Lower lobe of right lung (tissue), 2 donors: ENCODE results near the gene NAA25. TPM values are rescaled to one million over a fixed set of nuclear protein-coding genes. Genes with fewer than 3 reads are reported as not detected.

Experiments used
- ATAC-seq, 2 donors: fragments of 200-7000 bp; cut with Tn5 transposase; one replicate each; pipeline ENCODE4 v1.9.1; 2020 to 2022; ENCODE audit warnings: mild to moderate bottlenecking in 2 of 2, moderate library complexity in 2 of 2
- DNase-seq: peaks from one replicate; pipeline ENCODE4 v3.0.0-alpha.2; 2020
- H3K27ac ChIP-seq: fragments of 200-600 bp; one replicate; pipeline ENCODE4 v1.8.0; 2022
- H3K27me3 ChIP-seq: fragments of 200-600 bp; one replicate; pipeline ENCODE4 v1.8.0; 2022; ENCODE audit warnings: low read depth
- H3K36me3 ChIP-seq: fragments of 200-600 bp; one replicate; pipeline ENCODE4 v1.8.0; 2022; ENCODE audit warnings: mild to moderate bottlenecking
- H3K4me1 ChIP-seq: fragments of 200-600 bp; one replicate; pipeline ENCODE4 v1.8.0; 2022
- H3K4me3 ChIP-seq: fragments of 200-600 bp; one replicate; pipeline ENCODE4 v1.8.0; 2022; ENCODE audit warnings: mild to moderate bottlenecking
- H3K9me3 ChIP-seq: fragments of 200-600 bp; one replicate; pipeline ENCODE4 v1.8.0; 2022
- intact Hi-C: fragments of 100-400 bp; cut with DNase I; formaldehyde crosslinking; loops from one replicate; pipeline ENCODE4 v1.11.0; 2022
- total RNA-seq: library from RNA; stranded (reverse); fragmentation: NEBNext Ultra II Directional; extraction: Animal tissue kit (Norgen Biotek cat#: 25700); gene quantifications from one replicate; pipeline ENCODE4 v1.2.1, GENCODE V29; 2021
- TF ChIP-seq, protein P1 (sequence below): fragments of 200-600 bp; IDR thresholded peaks from one replicate; pipeline ENCODE4 v1.8.0; 2022; ENCODE audit warnings: antibody characterized with exemption, mild to moderate bottlenecking
- donor health status: DM: no; HTN: yes; CAD: no; lungs with severe emphysema.

The NAA25 gene
- total RNA-seq, 1 donor from 2014 or later = 24.7 TPM

DNA sequence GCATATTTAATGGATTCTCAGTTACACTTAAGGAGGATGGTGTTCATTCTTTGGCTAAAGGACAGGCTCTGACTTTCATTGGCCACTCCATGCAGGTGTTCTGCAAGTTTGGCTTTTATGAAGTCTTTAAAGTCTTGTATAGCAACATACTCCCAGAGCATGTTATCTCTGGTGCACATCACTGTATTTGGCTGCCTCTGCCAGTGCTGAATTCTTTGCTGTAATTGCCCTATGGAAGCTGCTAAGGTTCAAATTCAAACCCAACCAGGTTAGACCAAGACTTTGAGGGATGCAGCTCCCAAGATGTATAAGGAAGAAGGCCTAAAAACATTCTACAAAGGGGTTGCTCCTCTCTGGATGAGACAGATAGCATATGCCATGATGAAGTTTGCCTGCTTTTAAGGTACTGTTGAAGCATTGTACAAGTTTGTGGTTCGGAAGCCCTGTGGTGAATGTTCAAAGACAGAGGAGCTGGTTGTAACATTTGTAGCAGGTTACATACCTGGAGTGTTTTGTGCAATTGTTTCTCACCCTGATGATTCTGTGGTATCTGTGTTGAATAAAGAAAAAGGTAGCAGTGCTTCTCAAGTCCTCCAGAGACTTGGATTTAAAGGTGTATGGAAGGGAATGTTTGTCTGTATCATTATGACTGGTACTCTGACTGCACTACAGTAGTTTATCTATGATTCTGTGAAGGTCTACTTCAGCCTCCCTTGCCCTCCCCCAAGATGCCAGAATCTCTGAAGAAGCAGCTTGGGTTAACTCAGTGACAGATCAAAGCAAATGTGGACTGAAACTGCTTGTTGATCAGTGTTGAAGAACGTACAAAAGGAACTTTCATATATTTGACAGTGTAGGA lies 115.1 kb downstream of the NAA25 start:
- Histone ChIP-seq H3K4me1 (peaks cover 7% of the 10 kb centered on the region), H3K36me3 (peaks cover 15% of the 10 kb centered on the region), H3K27ac (no peak overlapping the region), H3K27me3 (no peaks in the 10 kb centered on the region), H3K9me3 (no peaks in the 10 kb centered on the region), H3K4me3 (peak overlapping the region; percentile 29)
- intact Hi-C loops = no loop called here
- no peak for ATAC-seq
- DNase-seq = no peak
- TF ChIP-seq, protein P1, sequence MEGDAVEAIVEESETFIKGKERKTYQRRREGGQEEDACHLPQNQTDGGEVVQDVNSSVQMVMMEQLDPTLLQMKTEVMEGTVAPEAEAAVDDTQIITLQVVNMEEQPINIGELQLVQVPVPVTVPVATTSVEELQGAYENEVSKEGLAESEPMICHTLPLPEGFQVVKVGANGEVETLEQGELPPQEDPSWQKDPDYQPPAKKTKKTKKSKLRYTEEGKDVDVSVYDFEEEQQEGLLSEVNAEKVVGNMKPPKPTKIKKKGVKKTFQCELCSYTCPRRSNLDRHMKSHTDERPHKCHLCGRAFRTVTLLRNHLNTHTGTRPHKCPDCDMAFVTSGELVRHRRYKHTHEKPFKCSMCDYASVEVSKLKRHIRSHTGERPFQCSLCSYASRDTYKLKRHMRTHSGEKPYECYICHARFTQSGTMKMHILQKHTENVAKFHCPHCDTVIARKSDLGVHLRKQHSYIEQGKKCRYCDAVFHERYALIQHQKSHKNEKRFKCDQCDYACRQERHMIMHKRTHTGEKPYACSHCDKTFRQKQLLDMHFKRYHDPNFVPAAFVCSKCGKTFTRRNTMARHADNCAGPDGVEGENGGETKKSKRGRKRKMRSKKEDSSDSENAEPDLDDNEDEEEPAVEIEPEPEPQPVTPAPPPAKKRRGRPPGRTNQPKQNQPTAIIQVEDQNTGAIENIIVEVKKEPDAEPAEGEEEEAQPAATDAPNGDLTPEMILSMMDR = no peak

DNA sequence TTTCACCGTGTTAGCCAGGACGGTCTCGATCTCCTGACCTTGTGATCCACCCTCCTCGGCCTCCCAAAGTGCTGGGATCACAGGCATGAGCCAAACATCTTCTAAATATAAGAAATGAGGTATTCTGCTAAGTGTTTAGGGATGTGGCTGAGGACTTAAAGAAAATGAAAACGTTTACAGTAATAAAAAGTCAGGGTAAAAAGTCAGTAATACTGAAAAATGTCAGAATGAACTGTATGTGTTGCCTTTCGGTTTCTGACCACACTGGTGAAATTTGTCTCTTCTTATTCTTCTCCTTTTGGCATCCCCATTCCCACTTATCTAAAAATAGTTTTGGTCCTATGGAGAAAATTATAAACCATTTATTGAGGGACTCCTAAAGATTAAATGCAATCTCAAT lies 116.1 kb downstream of the NAA25 start:
- intact Hi-C loops = no loop called here
- H3K4me3 ChIP-seq = no peak overlapping the region

DNA sequence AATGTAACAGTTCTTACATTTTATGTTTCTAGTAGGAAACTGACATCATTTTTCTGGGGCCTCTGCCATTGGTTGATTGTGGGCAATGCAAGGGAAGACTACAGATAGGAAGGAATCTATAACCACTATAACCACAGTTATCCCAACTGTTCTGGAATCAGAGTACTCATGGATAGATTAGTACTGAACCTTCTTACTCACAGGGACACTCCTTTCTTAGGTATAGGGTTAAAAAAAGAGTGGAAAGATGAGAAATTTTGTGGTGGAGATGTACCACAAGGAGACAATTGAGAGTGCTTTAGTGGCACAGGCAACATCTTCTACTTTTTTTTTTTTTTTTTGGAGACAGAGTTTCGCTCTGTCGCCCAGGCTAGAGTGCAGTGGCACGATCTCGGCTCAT lies 116.6 kb downstream of the NAA25 start:
- Histone ChIP-seq H3K4me3 (no peak overlapping the region), H3K9me3 (no peaks in the 10 kb centered on the region), H3K27ac (no peak overlapping the region), H3K4me1 (peaks cover 7% of the 10 kb centered on the region), H3K36me3 (peaks cover 15% of the 10 kb centered on the region), H3K27me3 (no peaks in the 10 kb centered on the region)
- no peak for DNase-seq
- intact Hi-C loops = no loop called here
- ATAC-seq = no peak
- TF ChIP-seq, protein P1 = no peak

More for the DNA sequence above, 116.1 kb downstream of the NAA25 start:
- no peaks in the 10 kb centered on the region for H3K9me3 ChIP-seq
- ATAC-seq (no peak), DNase-seq (no peak)
- H3K4me1 ChIP-seq = peaks cover 7% of the 10 kb centered on the region
- no peak overlapping the region for H3K27ac ChIP-seq
- no peaks in the 10 kb centered on the region for H3K27me3 ChIP-seq
- peaks cover 15% of the 10 kb centered on the region for H3K36me3 ChIP-seq
- TF ChIP-seq, protein P1 = no peak

DNA sequence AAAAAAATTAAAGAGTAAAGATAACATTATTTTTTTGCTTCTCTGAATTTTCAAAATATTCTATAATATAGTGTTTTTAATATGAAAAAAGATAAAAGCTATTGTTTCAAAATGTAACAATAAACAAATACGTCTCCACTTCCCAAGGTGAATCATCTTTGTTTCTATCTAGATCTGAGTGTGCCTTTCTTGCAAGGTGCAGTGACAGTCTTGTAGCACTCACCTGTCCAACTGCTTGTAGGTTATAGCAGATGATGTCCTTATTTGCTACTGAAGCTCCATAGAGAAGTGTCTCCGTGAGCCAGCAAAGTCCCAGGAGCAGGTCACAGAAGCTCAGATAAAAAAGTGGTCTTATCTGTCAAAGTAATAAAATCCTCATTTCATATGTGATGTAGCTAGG lies 117.0 kb downstream of the NAA25 start:
- ATAC-seq = no peak
- no peaks in the 10 kb centered on the region for H3K27me3 ChIP-seq
- H3K4me1 ChIP-seq = peaks cover 7% of the 10 kb centered on the region
- no peak overlapping the region for H3K27ac ChIP-seq
- TF ChIP-seq, protein P1 = no peak
- DNase-seq = no peak
- H3K9me3 ChIP-seq = no peaks in the 10 kb centered on the region
- intact Hi-C loops = no loop called here
- H3K4me3 ChIP-seq = no peak overlapping the region
- peaks cover 15% of the 10 kb centered on the region for H3K36me3 ChIP-seq

DNA sequence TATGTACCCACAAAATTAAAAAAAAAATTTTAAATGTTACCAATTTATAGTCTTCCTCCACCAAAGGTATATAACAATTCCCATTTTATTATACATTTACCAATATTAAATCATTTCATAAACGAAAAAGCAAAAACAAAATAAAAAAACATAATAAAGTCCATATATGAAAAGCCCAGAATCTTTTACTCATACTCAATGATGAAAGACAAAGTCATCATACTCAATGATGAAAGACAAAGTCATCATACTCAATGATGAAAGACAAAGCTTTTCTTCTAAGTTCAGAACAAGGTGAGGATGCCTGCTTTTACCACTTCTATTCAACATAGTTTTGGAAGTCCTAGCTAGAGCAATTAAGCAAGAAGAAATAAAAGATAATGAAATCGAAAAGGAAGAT lies 123.8 kb downstream of the NAA25 start:
- intact Hi-C loops = no loop called here
- no peak for DNase-seq
- H3K4me3 ChIP-seq = no peak overlapping the region
- H3K36me3 ChIP-seq = peaks cover 3% of the 10 kb centered on the region
- no peaks in the 10 kb centered on the region for H3K27me3 ChIP-seq
- H3K9me3 ChIP-seq = no peaks in the 10 kb centered on the region
- TF ChIP-seq, protein P1 = no peak
- no peak overlapping the region for H3K27ac ChIP-seq
- no peak for ATAC-seq
- no peaks in the 10 kb centered on the region for H3K4me1 ChIP-seq
